ENCODE data around the gene BEST4. TPM values are rescaled to one million over a fixed set of nuclear protein-coding genes. Genes with fewer than 3 reads are reported as not detected.
A peak's percentile ranks its signal among the peaks of the same experiment; 100 is the strongest.
"Not testable (repeated sequence)": the region's sequence is repeated elsewhere in the genome, so short reads cannot be mapped to it uniquely, and the experiment has no call there.

The BEST4 gene
- total and polyA plus RNA-seq, 3 donors from 2014 or later: 0.79 to 1.7 (median 1.1) TPM

DNA sequence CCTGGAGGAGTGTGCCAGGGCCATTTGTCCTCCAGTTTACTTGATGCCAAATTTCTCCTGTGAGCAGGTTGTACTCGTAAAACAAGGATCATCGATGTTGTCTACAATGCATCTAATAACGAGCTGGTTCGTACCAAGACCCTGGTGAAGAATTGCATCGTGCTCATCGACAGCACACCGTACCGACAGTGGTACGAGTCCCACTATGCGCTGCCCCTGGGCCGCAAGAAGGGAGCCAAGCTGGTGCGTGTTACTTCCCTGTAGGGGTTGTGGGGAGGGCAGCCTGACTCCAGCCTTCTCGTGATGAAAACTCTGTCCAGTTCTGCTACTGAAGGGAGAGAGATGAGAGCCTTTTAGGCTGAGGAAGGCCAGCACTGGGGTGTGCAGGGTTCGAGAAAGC, 10.4 kb downstream of the BEST4 start:
- 78 to 80% methylated on average over 14 of the region's 14 CpGs for WGBS, 2 donors
- DNase-seq: no peak
- H3K9me3 ChIP-seq: no peaks in the 10 kb centered on the region
- peaks cover 19% of the 10 kb centered on the region for H3K4me1 ChIP-seq
- H3K27me3 ChIP-seq: no peaks in the 10 kb centered on the region
- intact Hi-C loops (cut with DNase I; ENCODE audit: low total_unique reads): no loop called here
- no peak for TF ChIP-seq POLR2A (IDR thresholded peaks at IDR 0.05)
- H3K36me3 ChIP-seq (ENCODE audit: low read depth, missing control alignments): no peaks in the 10 kb centered on the region
- no peak overlapping the region for H3K27ac ChIP-seq
- no peak overlapping the region for H3K4me3 ChIP-seq

GRCh38 chr1:44776730-44777068, 11.3 kb downstream of the BEST4 start:
- H3K4me3 ChIP-seq: peak overlapping the region in 1 of 2 donors; percentile 86
- 19 to 38% methylated on average over 10 to 12 of the region's 12 CpGs for WGBS, 2 donors
- H3K9me3 ChIP-seq: no peaks in the 10 kb centered on the region
- TF ChIP-seq, protein P1, sequence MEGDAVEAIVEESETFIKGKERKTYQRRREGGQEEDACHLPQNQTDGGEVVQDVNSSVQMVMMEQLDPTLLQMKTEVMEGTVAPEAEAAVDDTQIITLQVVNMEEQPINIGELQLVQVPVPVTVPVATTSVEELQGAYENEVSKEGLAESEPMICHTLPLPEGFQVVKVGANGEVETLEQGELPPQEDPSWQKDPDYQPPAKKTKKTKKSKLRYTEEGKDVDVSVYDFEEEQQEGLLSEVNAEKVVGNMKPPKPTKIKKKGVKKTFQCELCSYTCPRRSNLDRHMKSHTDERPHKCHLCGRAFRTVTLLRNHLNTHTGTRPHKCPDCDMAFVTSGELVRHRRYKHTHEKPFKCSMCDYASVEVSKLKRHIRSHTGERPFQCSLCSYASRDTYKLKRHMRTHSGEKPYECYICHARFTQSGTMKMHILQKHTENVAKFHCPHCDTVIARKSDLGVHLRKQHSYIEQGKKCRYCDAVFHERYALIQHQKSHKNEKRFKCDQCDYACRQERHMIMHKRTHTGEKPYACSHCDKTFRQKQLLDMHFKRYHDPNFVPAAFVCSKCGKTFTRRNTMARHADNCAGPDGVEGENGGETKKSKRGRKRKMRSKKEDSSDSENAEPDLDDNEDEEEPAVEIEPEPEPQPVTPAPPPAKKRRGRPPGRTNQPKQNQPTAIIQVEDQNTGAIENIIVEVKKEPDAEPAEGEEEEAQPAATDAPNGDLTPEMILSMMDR (IDR thresholded peaks at IDR 0.05): no peak
- no peak for TF ChIP-seq POLR2A (IDR thresholded peaks at IDR 0.05)
- H3K27ac ChIP-seq: peak overlapping the region; percentile 83 to 93
- no peaks in the 10 kb centered on the region for H3K27me3 ChIP-seq
- intact Hi-C loops (cut with DNase I; ENCODE audit: low total_unique reads): no loop called here
- peaks cover 19% of the 10 kb centered on the region for H3K4me1 ChIP-seq
- H3K36me3 ChIP-seq (ENCODE audit: low read depth, missing control alignments): no peaks in the 10 kb centered on the region
- DNase-seq: no peak

DNA sequence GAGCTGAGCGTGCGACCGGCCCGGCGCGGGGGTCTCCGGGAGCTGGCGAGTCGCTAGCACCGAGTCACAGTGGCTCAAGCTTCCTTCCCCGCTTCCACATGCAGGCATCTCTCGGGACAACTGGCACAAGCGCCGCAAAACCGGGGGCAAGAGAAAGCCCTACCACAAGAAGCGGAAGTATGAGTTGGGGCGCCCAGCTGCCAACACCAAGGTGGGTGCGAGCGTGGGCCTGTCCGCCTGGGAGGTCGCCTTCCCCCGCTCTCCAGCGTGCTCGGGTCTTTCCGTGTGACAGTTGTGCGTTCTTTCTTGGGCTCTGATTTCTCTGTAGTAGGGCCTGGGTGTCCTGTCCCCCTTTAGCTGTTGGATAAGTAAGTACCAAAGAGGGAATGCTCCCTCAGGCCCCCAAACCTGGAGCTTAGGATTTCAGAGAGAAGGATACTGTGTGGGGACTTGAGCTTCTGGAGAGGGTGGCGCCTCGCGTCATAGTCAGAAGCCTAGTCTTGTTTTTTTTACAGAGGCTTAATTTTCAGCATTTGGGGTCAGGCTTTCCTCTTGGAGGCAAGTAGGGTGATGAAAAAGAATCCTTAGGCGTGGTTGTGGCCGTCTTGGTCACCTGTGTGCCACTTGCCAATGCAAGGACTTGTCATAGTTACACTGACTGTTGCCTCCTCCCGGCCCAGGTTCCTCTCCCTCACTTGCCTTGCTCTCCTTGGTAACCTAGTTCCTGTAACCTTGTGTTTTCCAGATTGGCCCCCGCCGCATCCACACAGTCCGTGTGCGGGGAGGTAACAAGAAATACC, 11.8 kb downstream of the BEST4 start:
- Histone ChIP-seq H3K9me3 (no peaks in the 10 kb centered on the region), H3K27ac (peak overlapping the region; percentile 83 to 93), H3K27me3 (no peaks in the 10 kb centered on the region), H3K4me1 (peaks cover 19% of the 10 kb centered on the region), H3K4me3 (peak overlapping the region; percentile 63 to 86), H3K36me3 (ENCODE audit: low read depth, missing control alignments) (no peaks in the 10 kb centered on the region)
- 3 to 4% methylated on average over 16 to 32 of the region's 36 CpGs for WGBS, 2 donors
- TF ChIP-seq POLR2A (IDR thresholded peaks at IDR 0.05): no peak
- TF ChIP-seq, protein P1 (IDR thresholded peaks at IDR 0.05): no peak
- intact Hi-C loops (cut with DNase I; ENCODE audit: low total_unique reads): no loop called here
- peak; percentile 32 for DNase-seq

- H3K4me3 ChIP-seq: peak within 1 kb of the TSS; percentile 63 to 86
- H3K9me3 ChIP-seq: no peaks in the 10 kb centered on the region
- H3K27ac ChIP-seq: peak within 1 kb of the TSS; percentile 83 to 93
- DNase-seq: peak; percentile 96
- H3K4me1 ChIP-seq: peaks cover 19% of the 10 kb centered on the region
- no peaks in the 10 kb centered on the region for H3K36me3 ChIP-seq (ENCODE audit: low read depth, missing control alignments)
- TF ChIP-seq POLR2A (IDR thresholded peaks at IDR 0.05): peak; percentile 81
- TF ChIP-seq, protein P1 (IDR thresholded peaks at IDR 0.05): peak in 1 of 3 experiments; percentile 6
- intact Hi-C loops (cut with DNase I; ENCODE audit: low total_unique reads): no loop called here
- 0% methylated on average over 39 to 49 of the region's 65 CpGs for WGBS, 2 donors
- no peaks in the 10 kb centered on the region for H3K27me3 ChIP-seq
These were observed 12.7 kb downstream of the BEST4 start, which contains the start of gene RPS8 for GRCh38 chr1:44775078-44775929. TSS of gene RPS8 (plus strand) at chr1:44775540. CDS start at chr1:44775597, 57 bp downstream.

- H3K36me3 ChIP-seq (ENCODE audit: low read depth, missing control alignments); H3K9me3 ChIP-seq; H3K27me3 ChIP-seq; intact Hi-C loops (cut with DNase I; ENCODE audit: low total_unique reads); H3K27ac ChIP-seq; H3K4me1 ChIP-seq; DNase-seq; H3K4me3 ChIP-seq: not testable (repeated sequence)
- 95 to 96% methylated on average over 6 of the region's 6 CpGs for WGBS, 2 donors
These were observed 21.5 kb downstream of the BEST4 start for GRCh38 chr1:44766421-44766820.
